Kidney epithelial cell (primary cell): Measurements from ENCODE around the gene AP1B1. TPM values are rescaled to one million over a fixed set of nuclear protein-coding genes. Genes with fewer than 3 reads are reported as not detected.

ENCODE experiments used
- DNase-seq: peaks from one replicate; pipeline ENCODE4 v3.0.0-alpha.2; 2010; ENCODE audit warnings: low read depth
- H3K27me3 ChIP-seq: 2 replicates; pipeline ENCODE4 v1.6.0; 2011; ENCODE audit warnings: low read length; ENCODE audit not compliant: control insufficient read depth, insufficient read depth
- H3K36me3 ChIP-seq: 2 replicates; pipeline ENCODE4 v1.5.1; 2011; ENCODE audit warnings: low read length; ENCODE audit not compliant: control insufficient read depth, insufficient read depth
- H3K4me3 ChIP-seq: 2 replicates; pipeline ENCODE4 v1.5.1; 2011; ENCODE audit warnings: low read depth, mild to moderate bottlenecking, control low read depth, low read length
- total RNA-seq: library from RNA; depleted of rRNA; stranded (reverse); fragments of >200 nt; gene quantifications from 2 replicates; pipeline ENCODE4 v1.2.3, GENCODE V29; 2015
- TF ChIP-seq, protein P1 (sequence below): IDR thresholded peaks from 2 replicates; pipeline ENCODE4 v1.5.1; 2011; ENCODE audit warnings: mild to moderate bottlenecking, moderate library complexity, low read length, control low read depth, inconsistent platforms; ENCODE audit not compliant: insufficient read depth, poor library complexity, severe bottlenecking

Gene AP1B1
- total RNA-seq, 1 donor from 2014 or later, result 65.2 TPM

DNA sequence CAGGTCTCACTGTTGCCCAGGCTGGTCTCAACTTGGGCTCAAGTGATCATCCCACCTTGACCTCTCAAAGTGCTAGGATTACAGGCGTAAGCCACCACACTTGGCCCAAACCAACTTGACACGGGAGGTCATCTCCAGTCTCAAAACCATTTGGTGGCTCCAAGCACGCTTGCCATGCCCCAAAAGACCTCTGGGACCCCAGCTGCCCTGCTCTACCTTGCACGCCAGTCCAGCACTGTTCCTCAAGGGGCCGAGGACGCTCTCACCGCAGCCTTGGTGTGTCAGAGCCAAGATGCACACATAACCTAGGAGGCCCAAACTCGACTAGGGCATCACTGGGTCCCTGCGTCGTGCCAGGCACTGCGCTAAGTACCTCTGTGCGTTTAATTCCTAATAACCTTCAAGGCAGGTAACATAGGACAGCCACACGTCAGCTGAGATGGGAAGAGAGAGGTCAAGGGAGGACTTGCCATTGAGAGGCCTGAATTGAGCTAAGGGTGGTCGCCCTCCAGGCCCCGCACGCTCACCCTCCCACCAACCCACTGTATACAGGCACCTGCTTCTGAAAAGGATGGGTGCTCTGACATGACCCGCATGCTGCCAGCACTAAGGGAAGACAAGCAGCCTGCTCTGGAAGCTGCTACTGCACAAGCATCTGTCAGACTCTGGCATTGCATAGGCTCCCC is 86.5 kb downstream of the AP1B1 start:
- H3K4me3 ChIP-seq, result no peak overlapping the region
- TF ChIP-seq, protein P1, sequence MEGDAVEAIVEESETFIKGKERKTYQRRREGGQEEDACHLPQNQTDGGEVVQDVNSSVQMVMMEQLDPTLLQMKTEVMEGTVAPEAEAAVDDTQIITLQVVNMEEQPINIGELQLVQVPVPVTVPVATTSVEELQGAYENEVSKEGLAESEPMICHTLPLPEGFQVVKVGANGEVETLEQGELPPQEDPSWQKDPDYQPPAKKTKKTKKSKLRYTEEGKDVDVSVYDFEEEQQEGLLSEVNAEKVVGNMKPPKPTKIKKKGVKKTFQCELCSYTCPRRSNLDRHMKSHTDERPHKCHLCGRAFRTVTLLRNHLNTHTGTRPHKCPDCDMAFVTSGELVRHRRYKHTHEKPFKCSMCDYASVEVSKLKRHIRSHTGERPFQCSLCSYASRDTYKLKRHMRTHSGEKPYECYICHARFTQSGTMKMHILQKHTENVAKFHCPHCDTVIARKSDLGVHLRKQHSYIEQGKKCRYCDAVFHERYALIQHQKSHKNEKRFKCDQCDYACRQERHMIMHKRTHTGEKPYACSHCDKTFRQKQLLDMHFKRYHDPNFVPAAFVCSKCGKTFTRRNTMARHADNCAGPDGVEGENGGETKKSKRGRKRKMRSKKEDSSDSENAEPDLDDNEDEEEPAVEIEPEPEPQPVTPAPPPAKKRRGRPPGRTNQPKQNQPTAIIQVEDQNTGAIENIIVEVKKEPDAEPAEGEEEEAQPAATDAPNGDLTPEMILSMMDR, result no peak

DNA sequence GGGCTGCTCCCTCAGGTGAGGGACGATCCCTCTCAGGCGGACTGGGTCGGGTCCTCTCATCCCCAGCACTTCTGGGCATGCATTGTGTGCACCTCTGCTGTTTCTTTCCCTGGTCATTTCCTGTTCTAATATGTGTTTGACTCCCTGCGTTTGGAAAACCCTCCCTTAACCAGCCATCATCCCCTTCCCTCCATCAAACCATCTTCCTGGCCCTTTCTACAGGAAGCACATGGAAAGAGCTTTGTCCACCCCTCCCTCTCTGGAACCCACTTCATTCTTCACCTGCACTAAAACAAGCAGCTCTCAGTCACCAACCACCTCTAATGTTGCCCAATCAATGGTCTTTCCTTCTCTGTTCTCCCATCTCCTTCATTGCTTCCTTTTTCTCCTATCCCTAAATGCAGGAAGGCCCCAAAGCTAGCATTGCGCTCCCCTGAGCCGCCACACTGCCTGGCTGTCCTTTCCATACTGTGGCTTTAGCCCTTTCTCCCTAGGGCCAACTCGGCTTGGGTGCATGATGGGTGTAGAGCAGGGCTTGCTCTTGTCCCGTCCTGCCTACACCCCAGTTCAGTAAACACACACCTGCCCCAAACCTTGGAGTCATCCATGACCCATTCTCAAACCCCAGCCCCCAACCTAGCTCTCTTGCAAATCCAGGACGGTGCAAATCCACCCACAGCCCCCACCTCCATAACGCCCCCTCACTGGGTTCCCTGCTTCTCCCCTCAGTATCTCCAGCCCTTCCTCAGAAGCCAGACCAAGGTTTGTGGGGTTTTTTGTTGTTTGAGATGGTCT is 87.4 kb downstream of the AP1B1 start:
- H3K27me3 ChIP-seq, result no peaks in the 10 kb centered on the region
- H3K36me3 ChIP-seq, result peaks cover 4% of the 10 kb centered on the region
- DNase-seq, result no peak
- TF ChIP-seq, protein P1, result no peak
- H3K4me3 ChIP-seq, result no peak overlapping the region

More for the DNA sequence above, 86.5 kb downstream of the AP1B1 start:
- Histone ChIP-seq H3K27me3 (no peaks in the 10 kb centered on the region), H3K36me3 (peaks cover 2% of the 10 kb centered on the region)
- no peak for DNase-seq

DNA sequence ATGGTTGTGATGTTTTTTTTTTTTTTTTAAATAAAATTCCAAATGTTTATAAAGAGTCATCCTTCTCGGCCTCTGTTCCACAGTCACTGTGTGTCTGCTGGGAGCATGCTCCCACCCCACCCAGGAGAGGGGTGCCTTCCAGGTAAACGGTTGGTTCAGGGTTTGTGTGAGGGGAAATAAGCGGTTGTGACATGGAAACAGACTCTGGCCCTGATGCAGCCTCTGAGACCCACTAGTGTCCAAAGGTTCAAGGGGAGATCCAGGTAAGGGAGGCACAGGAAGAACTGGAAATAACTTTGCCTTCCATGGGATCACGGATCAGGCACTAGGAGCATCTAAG is 87.9 kb downstream of the AP1B1 start:
- Histone ChIP-seq H3K36me3 (peaks cover 4% of the 10 kb centered on the region), H3K27me3 (no peaks in the 10 kb centered on the region), H3K4me3 (no peak overlapping the region)
- DNase-seq, result no peak
- TF ChIP-seq, protein P1, result no peak

DNA sequence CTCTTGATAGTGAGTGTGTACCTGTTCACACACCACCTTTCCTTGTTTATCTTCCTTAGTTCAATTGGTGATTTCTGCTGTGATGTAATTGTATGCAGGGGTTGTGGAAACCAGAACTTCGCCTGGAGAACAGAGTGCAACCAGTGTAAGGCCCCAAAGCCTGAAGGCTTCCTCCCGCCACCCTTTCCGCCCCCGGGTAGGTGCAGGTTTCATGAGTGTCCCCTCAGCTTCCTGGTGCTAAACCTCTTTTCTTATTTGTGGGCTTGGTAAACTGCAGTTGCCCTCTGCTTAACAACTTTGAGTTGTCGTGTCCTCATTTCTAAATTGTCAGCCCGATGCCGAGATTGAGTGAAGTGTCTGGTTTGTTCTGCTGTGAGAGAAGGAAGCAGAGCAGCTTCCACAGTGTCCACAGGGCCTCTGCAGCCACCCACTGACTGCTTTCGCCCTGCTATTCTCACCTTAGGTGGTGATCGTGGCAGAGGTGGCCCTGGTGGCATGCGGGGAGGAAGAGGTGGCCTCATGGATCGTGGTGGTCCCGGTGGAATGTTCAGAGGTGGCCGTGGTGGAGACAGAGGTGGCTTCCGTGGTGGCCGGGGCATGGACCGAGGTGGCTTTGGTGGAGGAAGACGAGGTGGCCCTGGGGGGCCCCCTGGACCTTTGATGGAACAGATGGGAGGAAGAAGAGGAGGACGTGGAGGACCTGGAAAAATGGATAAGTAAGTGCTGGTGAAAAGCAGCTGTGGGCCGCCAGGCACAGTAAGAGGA is 89.1 kb downstream of the AP1B1 start:
- H3K27me3 ChIP-seq, result no peaks in the 10 kb centered on the region
- DNase-seq, result no peak
- peaks cover 4% of the 10 kb centered on the region for H3K36me3 ChIP-seq
- TF ChIP-seq, protein P1, result no peak
- no peak overlapping the region for H3K4me3 ChIP-seq

DNA sequence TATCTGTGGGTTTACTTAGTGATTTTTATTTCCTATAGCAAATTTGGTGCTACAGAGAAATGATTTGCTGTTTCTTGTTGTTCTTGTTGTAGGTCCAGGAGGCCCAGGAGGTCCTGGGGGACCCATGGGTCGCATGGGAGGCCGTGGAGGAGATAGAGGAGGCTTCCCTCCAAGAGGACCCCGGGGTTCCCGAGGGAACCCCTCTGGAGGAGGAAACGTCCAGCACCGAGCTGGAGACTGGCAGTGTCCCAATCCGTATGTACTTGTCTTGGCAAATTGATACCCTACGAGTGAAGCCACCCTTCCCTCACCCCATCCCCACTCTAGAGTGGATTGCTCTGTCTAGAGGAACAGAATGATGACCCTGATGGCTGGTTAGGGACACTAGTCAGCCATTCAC is 89.7 kb downstream of the AP1B1 start:
- no peak for DNase-seq
- Histone ChIP-seq H3K36me3 (peaks cover 4% of the 10 kb centered on the region), H3K27me3 (no peaks in the 10 kb centered on the region), H3K4me3 (no peak overlapping the region)
- TF ChIP-seq, protein P1, result no peak
